RWPE1 (cell line): ENCODE measurements around the gene ARFGEF2.
"Not testable (repeated sequence)": the region's sequence is repeated elsewhere in the genome, so short reads cannot be mapped to it uniquely, and the experiment has no call there.

Experiments used
- CTCF ChIA-PET: fragments of 350-600 bp; sonication (Branson Sonifier 250); formaldehyde crosslinking; extraction: SDS; loops from one replicate; lab custom pipeline; 2021; lab: Yijun Ruan, JAX
- POLR2A ChIA-PET: fragments of 400-600 bp; formaldehyde crosslinking; extraction: SDS; loops from one replicate; lab custom pipeline; 2020; ENCODE audit warnings: antibody characterized with exemption; ENCODE audit not compliant: low non-redundant PET; lab: Yijun Ruan, JAX
- DNase-seq: peaks from one replicate; pipeline ENCODE4 v3.0.0; 2012; ENCODE audit warnings: low spot score
- H3K27ac ChIP-seq: fragments of 450-650 bp; 2 replicates; pipeline ENCODE4 v1.5.1; 2017
- TF ChIP-seq, protein P1 (sequence below): fragments of 450-650 bp; conservative IDR thresholded peaks from 2 replicates; pipeline ENCODE4 v1.5.1; 2017; ENCODE audit warnings: low read depth, mild to moderate bottlenecking

ARFGEF2 gene

DNA sequence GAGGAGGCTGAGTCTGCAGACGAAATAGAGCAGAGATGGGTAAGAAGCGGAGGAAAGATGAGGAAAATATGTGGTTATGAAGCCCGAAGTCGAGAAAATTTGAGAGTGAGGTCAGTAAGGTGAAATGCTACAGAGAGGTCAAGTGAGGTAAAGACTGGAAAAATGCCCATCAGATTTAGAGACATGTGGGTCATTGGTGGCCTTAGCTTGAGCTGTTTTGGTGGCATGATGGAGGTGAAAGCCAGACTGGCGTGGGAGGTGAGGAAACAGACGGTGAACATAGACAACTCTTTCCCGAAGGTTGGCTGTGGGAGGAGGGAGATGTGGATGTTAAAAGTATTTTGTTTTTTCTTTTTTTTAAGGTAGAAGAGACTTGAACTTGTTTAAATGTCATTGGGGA, 9.4 kb downstream of the ARFGEF2 start:
- ChIA-PET POLR2A (no interaction called here), CTCF (interaction anchor here (0.6 kb wide), 1 partner anchor 181 kb away, joined by 6 read pairs; no protein-coding TSS in a partner anchor)
- TF ChIP-seq, protein P1, sequence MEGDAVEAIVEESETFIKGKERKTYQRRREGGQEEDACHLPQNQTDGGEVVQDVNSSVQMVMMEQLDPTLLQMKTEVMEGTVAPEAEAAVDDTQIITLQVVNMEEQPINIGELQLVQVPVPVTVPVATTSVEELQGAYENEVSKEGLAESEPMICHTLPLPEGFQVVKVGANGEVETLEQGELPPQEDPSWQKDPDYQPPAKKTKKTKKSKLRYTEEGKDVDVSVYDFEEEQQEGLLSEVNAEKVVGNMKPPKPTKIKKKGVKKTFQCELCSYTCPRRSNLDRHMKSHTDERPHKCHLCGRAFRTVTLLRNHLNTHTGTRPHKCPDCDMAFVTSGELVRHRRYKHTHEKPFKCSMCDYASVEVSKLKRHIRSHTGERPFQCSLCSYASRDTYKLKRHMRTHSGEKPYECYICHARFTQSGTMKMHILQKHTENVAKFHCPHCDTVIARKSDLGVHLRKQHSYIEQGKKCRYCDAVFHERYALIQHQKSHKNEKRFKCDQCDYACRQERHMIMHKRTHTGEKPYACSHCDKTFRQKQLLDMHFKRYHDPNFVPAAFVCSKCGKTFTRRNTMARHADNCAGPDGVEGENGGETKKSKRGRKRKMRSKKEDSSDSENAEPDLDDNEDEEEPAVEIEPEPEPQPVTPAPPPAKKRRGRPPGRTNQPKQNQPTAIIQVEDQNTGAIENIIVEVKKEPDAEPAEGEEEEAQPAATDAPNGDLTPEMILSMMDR: no peak
- no peak for DNase-seq
- no peak overlapping the region for H3K27ac ChIP-seq

DNA sequence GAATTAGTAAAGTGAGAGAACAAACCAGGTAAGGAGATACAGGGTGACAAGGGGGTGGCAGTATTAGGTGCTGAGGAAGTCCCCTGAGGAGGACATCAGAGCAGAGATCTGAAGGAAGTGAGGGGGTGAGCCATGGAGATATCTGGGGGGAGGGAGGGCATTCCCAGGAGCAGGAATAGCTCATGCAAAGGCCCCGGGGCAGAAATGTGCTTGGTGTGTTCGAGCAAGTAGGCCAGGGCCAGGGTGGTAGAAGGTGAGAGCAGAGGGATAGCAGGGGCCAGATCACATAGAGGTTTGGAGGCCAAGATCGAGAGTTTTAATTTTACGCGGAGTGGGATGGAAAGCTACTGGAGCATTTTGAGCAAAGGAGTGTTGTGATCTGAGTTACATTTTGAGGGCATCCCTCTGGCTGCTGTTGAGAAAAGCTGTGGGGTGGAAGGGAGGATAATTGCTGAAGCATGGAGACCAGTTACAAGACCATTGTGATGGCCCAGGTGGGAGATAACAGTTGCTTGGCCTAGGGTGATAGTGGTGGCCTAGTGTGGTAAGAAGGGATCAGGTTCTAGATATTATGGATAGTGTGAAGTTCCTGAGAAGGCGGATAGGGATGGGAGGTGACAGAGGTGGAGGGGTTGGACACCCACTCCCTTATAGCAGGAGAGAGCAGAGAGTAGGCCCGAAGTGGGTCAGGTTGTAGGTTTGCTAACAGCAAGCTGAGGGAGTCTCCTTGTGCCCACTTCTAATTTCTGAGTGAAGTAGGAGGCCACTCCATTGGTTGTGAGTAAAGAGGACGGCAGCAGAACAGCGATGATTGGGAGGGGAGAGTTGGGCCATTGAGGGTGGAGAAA, 10.2 kb downstream of the ARFGEF2 start:
- no peak overlapping the region for H3K27ac ChIP-seq
- ChIA-PET CTCF (interaction anchor here (0.6 to 0.9 kb wide), 2 partner anchors 180 to 274 kb away, joined by 3 to 6 read pairs; no protein-coding TSS in a partner anchor), POLR2A (no interaction called here)
- DNase-seq: no peak
- TF ChIP-seq, protein P1: no peak

DNA sequence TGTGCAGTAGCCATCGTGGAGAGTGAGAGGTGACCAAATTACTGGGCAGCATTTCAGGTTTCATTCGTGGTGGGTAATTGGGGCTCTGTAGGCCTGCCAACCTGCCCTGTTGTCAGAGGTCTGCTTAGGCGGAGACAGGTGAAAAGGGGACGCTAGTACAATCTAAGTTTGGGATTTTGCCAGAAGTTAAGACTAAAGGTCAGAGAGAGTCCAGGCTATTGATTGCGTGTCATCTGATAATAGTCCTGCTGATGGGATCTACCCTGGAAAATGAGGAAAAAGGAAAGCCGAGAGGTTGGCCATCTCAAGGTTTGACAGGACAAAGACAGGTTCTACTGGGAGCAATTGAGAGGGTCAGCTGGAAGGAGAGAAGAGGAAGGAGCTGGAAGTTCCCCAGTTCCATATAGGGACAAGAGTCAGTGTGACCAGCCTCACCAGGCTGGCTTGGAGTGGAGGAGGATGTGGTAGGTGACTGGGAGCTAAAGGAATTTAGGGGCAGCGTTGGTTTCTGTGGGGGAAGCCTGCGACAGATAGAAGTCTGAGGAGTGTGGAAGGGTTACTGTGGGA, 10.9 kb downstream of the ARFGEF2 start:
- DNase-seq: no peak
- 0 out of 2 replicates have a peak overlapping the region, but pooled peaks have one; percentile 2 for H3K27ac ChIP-seq
- POLR2A ChIA-PET: no interaction called here
- TF ChIP-seq, protein P1: no peak
- CTCF ChIA-PET: no interaction called here

DNA sequence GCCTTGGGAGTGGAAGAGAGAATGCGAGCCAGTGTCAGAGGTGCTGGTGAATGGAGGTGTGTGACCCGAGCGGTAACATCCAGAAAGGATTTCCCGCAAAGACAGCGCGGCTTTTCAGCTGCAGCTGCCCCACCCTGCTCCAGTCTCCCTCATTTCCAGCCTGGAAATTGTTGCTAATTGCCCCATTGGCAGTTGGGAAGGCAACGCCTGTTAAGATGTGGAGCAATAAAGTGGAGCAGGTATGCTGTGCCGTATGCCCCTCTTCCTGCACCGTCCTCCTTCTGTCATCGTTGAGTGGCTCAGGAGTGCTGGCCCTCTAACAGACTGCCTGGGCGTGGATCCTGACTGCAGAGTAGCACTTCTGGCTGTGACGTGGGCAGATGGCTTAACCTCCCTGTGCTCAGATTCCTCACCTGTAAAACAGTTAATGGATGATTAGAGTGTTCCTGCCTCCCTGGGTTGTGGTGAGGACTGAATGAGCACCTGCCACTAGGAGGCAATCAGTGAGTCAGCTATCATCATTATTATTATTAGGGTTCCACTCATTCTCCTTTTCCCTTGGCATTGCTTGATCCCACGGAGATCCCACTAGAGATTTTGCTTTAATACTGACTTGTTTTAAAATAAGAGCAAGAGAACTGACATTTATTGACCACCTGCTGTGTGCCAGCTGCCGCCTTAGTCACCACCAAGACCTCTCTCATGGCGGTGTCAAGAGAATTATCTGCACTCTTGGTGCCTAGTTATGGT, 11.7 kb downstream of the ARFGEF2 start:
- 0 out of 2 replicates have a peak overlapping the region, but pooled peaks have one; percentile 2 for H3K27ac ChIP-seq
- no peak for DNase-seq
- ChIA-PET POLR2A (no interaction called here), CTCF (interaction anchor here (0.7 kb wide), 1 partner anchor 342 kb away, joined by 3 read pairs; no protein-coding TSS in a partner anchor)
- TF ChIP-seq, protein P1: no peak

DNA sequence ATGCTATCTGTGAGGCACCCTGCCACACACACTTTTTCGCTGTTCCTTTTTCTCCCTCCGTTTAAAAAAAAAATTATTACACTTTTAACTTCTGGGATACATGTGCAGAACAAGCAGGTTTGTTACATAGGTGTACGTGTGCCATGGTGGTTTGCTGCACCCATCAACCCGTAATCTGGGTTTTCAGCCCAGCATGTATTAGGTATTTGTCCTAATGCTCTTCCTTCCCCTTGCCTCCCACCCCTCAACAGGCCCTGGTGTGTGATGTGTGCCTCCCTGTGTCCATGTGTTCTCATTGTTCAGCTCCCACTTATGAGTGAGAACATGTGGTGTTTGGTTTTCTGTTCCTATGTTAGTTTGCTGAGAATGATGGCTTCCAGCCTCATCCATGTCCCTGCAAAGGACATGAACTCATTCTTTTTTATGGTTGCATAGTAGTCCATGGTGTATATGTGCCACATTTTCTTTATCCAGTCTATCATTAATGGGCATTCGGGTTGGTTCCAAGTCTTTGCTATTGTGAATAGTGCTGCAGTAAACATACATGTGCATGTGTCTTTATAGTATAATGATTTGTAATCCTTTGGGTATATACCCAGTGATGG, 12.9 kb downstream of the ARFGEF2 start:
- H3K27ac ChIP-seq, DNase-seq, CTCF ChIA-PET, POLR2A ChIA-PET: not testable (repeated sequence)

DNA sequence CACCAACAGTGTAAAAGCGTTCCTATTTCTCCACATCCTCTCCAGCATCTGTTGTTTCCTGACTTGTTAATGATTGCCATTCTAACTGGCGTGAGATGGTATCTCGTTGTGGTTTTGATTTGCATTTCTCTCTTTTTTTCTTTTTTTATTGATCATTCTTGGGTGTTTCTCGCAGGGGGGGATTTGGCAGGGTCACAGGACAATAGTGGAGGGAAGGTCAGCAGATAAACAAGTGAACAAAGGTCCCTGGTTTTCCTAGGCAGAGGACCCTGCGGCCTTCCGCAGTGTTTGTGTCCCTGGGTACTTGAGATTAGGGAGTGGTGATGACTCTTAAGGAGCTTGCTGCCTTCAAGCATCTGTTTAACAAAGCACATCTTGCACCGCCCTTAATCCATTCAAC, 13.5 kb downstream of the ARFGEF2 start:
- DNase-seq, H3K27ac ChIP-seq, CTCF ChIA-PET, POLR2A ChIA-PET: not testable (repeated sequence)

DNA sequence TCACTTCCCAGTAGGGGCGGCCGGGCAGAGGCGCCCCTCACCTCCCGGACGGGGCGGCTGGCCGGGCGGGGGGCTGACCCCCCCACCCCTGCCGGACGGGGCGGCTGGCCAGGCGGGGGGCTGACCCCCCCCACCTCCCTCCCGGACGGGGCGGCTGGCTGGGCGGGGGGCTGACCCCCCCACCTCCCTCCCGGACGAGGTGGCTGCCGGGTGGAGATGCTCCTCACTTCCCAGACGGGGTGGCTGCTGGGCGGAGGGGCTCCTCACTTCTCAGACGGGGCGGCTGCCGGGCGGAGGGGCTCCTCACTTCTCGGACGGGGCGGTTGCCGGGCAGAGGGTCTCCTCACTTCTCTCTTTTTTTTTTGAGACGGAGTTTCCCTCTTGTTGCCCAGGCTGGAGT, 14.7 kb downstream of the ARFGEF2 start:
- DNase-seq, CTCF ChIA-PET, POLR2A ChIA-PET, H3K27ac ChIP-seq: not testable (repeated sequence)
